A549 treated with CORT108297 at 1 μM for 4 hours (cell line): ENCODE measurements around the gene PPP2R3A. TPM values are rescaled to one million over a fixed set of nuclear protein-coding genes. Genes with fewer than 3 reads are reported as not detected.

Experiments used
- total RNA-seq: library from RNA; stranded (reverse); fragments of 200-300 nt; extraction: Qiagen RNA extraction; gene quantifications from 5 replicates; pipeline ENCODE4 v1.2.3, GENCODE V29; 2022

The PPP2R3A gene
- total RNA-seq, result 1.8 to 3.3 TPM (median 2.7 TPM) in 5 replicates

DNA sequence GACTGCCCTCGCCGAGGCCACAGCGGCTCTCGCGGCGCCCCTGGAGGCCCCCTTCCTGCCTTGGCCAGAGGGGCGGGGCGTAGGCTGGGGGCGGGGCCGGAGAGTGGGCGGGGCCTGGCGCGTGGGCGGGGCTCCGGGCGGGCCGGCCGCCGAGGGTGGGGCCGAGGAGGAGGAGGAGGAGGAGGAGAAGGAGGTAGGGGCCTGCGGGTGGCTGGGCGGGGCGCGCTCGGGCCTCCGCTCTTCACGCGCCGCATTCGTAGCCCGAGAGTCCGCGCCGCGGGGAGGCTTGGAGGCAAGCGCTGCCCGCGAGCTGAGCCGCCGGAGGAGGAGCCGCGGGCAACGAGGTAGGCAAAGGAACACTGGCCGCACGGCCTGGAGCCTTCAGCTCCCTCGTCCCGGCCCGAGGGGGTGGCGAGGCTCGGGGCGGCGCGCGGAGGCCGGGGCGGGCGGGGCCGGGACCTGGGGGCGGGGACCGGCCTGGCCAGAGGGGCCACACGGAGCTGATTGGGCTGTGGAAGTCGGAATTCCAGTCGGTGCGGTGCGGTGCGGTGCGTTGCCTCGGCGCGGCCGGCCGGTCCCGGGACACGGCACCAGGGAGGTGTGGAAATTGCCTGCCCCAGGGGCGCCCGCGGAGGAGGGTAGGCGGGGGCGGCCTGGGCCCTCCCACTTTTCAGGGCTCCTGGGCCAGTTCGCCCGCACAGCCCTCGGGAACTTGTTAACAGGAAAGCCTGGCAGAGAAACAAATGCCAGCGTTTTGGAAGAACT is at the start of gene PPP2R3A:
Gene PPP2R3A, plus strand, starts transcription at position 223 of the 765 bp plus-strand sequence. CDS start 35,771 bp downstream, outside the sequence.

GRCh38 chr3:136196064-136196400 is 230.5 kb downstream of the PPP2R3A start, which contains the start of gene MSL2:
TSS of gene MSL2 (minus strand) at chr3:136196335. CDS start at chr3:136195113, 1,222 bp downstream.

Other genes starting within 250 kb of the PPP2R3A start
- gene MSL2, start 230.6 kb downstream of the PPP2R3A start, total RNA-seq, result 6.5 to 8.0 TPM (median 7.1 TPM) in 5 replicates